Kidney (tissue), 14 donors: ENCODE measurements around the gene MTCL1. TPM values are rescaled to one million over a fixed set of nuclear protein-coding genes. Genes with fewer than 3 reads are reported as not detected.

ENCODE experiments used
- DNase-seq, 5 donors: peaks; one replicate each; pipeline ENCODE4 v3.0.0-alpha.2; 2013 to 2020
- FAIRE-seq: peaks from 2 replicates; lab custom pipeline; 2012; peaks lifted over from hg19 to GRCh38; lab: Jason Lieb, UNC
- H3K27ac ChIP-seq, 2 donors: one replicate each; pipeline ENCODE4 v1.7.0; 2013; ENCODE audit warnings: low read depth in 2 of 2, low read length in 2 of 2, inconsistent platforms in 1 of 2
- H3K27me3 ChIP-seq: one replicate; pipeline ENCODE4 v1.7.1; 2013; ENCODE audit warnings: low read length, inconsistent platforms; ENCODE audit not compliant: control insufficient read depth, insufficient read depth
- H3K36me3 ChIP-seq, 3 donors: one replicate each; pipeline versions ENCODE4 v1.7.0 to v1.7.1; 2013; ENCODE audit warnings: low read length in 3 of 3, control low read depth in 1 of 3, inconsistent platforms in 1 of 3; ENCODE audit not compliant: insufficient read depth in 3 of 3, control insufficient read depth in 2 of 3
- H3K4me1 ChIP-seq, 3 donors: one replicate each; pipeline versions ENCODE4 v1.7.0 to v1.7.1; 2013; ENCODE audit warnings: low read length in 3 of 3, inconsistent platforms in 1 of 3, low read depth in 1 of 3; ENCODE audit not compliant: control insufficient read depth in 2 of 3, insufficient read depth in 2 of 3
- H3K4me3 ChIP-seq, 3 donors: one replicate each; pipeline versions ENCODE4 v1.7.0 to v1.8.1; 2013; ENCODE audit warnings: low read length in 3 of 3, control low read depth in 1 of 3, inconsistent platforms in 1 of 3
- H3K9ac ChIP-seq, 3 donors: one replicate each; pipeline versions ENCODE4 v1.7.0 to v1.7.1; 2013; ENCODE audit warnings: low read length in 3 of 3, control low read depth in 1 of 3, inconsistent platforms in 1 of 3
- H3K9me3 ChIP-seq, 3 donors: one replicate each; pipeline versions ENCODE4 v1.7.0 to v1.7.1; 2013; ENCODE audit warnings: low read length in 3 of 3, control low read depth in 1 of 3, inconsistent platforms in 1 of 3; ENCODE audit not compliant: control insufficient read depth in 2 of 3, insufficient read depth in 1 of 3
- CTCF ChIP-seq: IDR thresholded peaks from 3 replicates; pipeline ENCODE4 v1.5.1; 2012; ENCODE audit warnings: mild to moderate bottlenecking, moderate library complexity, borderline replicate concordance; ENCODE audit not compliant: insufficient read depth; ENCODE audit errors: extremely low read depth
- intact Hi-C: fragments of 100-400 bp; cut with DNase I; formaldehyde crosslinking; loops from one replicate; pipeline ENCODE4 v1.11.1; 2022
- polyA plus RNA-seq: library from polyadenylated mRNA; stranded (reverse); fragments of 350-450 nt; fragmentation: Illumina TruSeq; extraction: RNeasy Lipid Tissue Mini Kit (QIAGEN cat#74804); gene quantifications from one replicate; pipeline ENCODE4 v1.2.3, GENCODE V29; 2014; ENCODE audit warnings: low read depth, low replicate concordance; ENCODE audit not compliant: insufficient read depth
- total RNA-seq: library from RNA; stranded (reverse); fragmentation: NEBNext Ultra II Directional; extraction: Animal tissue kit (Norgen Biotek cat#: 25700); gene quantifications from one replicate; pipeline ENCODE4 v1.2.1, GENCODE V29; 2021
- donor health status: control.
- donor health status: control.
- donor health status: control.
- donor health status: control.
- donor health status: control.
- donor health status: DM: yes; HTN: yes; CAD: no.
- donor health status: Normal renal cell carcinoma (clear cell type).

The MTCL1 gene
- total and polyA plus RNA-seq, 2 donors from 2014 or later = 2.5 to 15.3 TPM

GRCh38 chr18:8871489-8871888 lies 166.1 kb downstream of the MTCL1 start:
- intact Hi-C loops = no loop called here
- no peak for FAIRE-seq
- TF ChIP-seq CTCF = no peak

GRCh38 chr18:8874872-8875271 lies 169.5 kb downstream of the MTCL1 start:
- Histone ChIP-seq H3K9ac (no peak overlapping the region), H3K27ac (no peak overlapping the region), H3K4me1 (peaks cover 0 to 3% (median 0%) of the 10 kb centered on the region in 3 donors), H3K27me3 (no peaks in the 10 kb centered on the region), H3K4me3 (no peak overlapping the region), H3K36me3 (no peaks in the 10 kb centered on the region), H3K9me3 (no peaks in the 10 kb centered on the region)
- TF ChIP-seq CTCF = no peak
- no peak for DNase-seq
- intact Hi-C loops = no loop called here
- no peak for FAIRE-seq

More at GRCh38 chr18:8871489-8871888, 166.1 kb downstream of the MTCL1 start:
- Histone ChIP-seq H3K36me3 (no peaks in the 10 kb centered on the region), H3K9me3 (no peaks in the 10 kb centered on the region), H3K4me3 (no peak overlapping the region), H3K9ac (no peak overlapping the region), H3K27me3 (no peaks in the 10 kb centered on the region), H3K27ac (no peak overlapping the region), H3K4me1 (peaks cover 0 to 3% (median 0%) of the 10 kb centered on the region in 3 donors)
- no peak for DNase-seq

- no peak for FAIRE-seq
Measured at GRCh38 chr18:8876887-8877286, 171.5 kb downstream of the MTCL1 start.

More at GRCh38 chr18:8876887-8877286, 171.5 kb downstream of the MTCL1 start:
- Histone ChIP-seq H3K4me1 (peaks cover 0 to 3% (median 0%) of the 10 kb centered on the region in 3 donors), H3K27ac (no peak overlapping the region), H3K9ac (no peak overlapping the region), H3K9me3 (no peaks in the 10 kb centered on the region), H3K36me3 (no peaks in the 10 kb centered on the region), H3K27me3 (no peaks in the 10 kb centered on the region), H3K4me3 (no peak overlapping the region)
- intact Hi-C loops = no loop called here
- no peak for TF ChIP-seq CTCF
- no peak for DNase-seq
